ENCODE data around the gene CCDC196. TPM values are rescaled to one million over a fixed set of nuclear protein-coding genes. Genes with fewer than 3 reads are reported as not detected.

CCDC196 gene
- total RNA-seq, 2 experiments from 2014 or later = not detected

- H3K27ac ChIP-seq (ENCODE audit: low read depth, low read length, poor library complexity, severe bottlenecking) = no peak overlapping the region
- CTCF ChIA-PET (ENCODE audit: unreplicated experiment) = no interaction called here
- H3K36me3 ChIP-seq (ENCODE audit: insufficient read depth, low read length) = no peaks in the 10 kb centered on the region
- no peaks in the 10 kb centered on the region for H3K4me1 ChIP-seq (ENCODE audit: insufficient read depth, low read length, poor library complexity, severe bottlenecking)
- H3K9me2 ChIP-seq (ENCODE audit: insufficient read depth, low read length) = no peaks in the 10 kb centered on the region
- TF ChIP-seq EZH2phosphoT487 (IDR thresholded peaks at IDR 0.05; ENCODE audit: borderline replicate concordance, low read depth, low read length) (no peak), CTCF (conservative IDR thresholded peaks at IDR 0.05; ENCODE audit: low read length) (no peak)
- POLR2A ChIA-PET = no interaction called here
- no peak for DNase-seq (ENCODE audit: low spot score)
- no peaks in the 10 kb centered on the region for H3K79me2 ChIP-seq (ENCODE audit: insufficient read depth, low read depth, low read length)
- no peaks in the 10 kb centered on the region for H4K20me1 ChIP-seq (ENCODE audit: insufficient read depth, low read length)
- no peaks in the 10 kb centered on the region for H3K9me3 ChIP-seq (ENCODE audit: low read length)
- intact Hi-C loops (cut with micrococcal nuclease; ENCODE audit: unreplicated experiment) = no loop called here
- no TSS peak for BruUV-seq (replicated peaks)
- no peak overlapping the region for H2AFZ ChIP-seq (ENCODE audit: low read length)
- H3K4me3 ChIP-seq (ENCODE audit: low read depth, low read length, poor library complexity, severe bottlenecking) = no peak overlapping the region
- H3K4me2 ChIP-seq (ENCODE audit: low read length) = no peak overlapping the region
These were observed 26.6 kb upstream of the CCDC196 start for GRCh38 chr14:66459603-66460002.

- BruUV-seq (replicated peaks) = no TSS peak
These were observed 21.9 kb upstream of the CCDC196 start for GRCh38 chr14:66464261-66464660.

More at GRCh38 chr14:66464261-66464660, 21.9 kb upstream of the CCDC196 start:
- no peaks in the 10 kb centered on the region for H4K20me1 ChIP-seq (ENCODE audit: insufficient read depth, low read length)
- ChIA-PET CTCF (ENCODE audit: unreplicated experiment) (no interaction called here), POLR2A (no interaction called here)
- no peak overlapping the region for H3K4me2 ChIP-seq (ENCODE audit: low read length)
- no peaks in the 10 kb centered on the region for H3K4me1 ChIP-seq (ENCODE audit: insufficient read depth, low read length, poor library complexity, severe bottlenecking)
- DNase-seq (ENCODE audit: low spot score) = no peak
- H3K27ac ChIP-seq (ENCODE audit: low read depth, low read length, poor library complexity, severe bottlenecking) = no peak overlapping the region
- H2AFZ ChIP-seq (ENCODE audit: low read length) = no peak overlapping the region
- H3K79me2 ChIP-seq (ENCODE audit: insufficient read depth, low read depth, low read length) = no peaks in the 10 kb centered on the region
- H3K9me3 ChIP-seq (ENCODE audit: low read length) = peaks cover 6% of the 10 kb centered on the region; the same call in 1 of the 2 replicates
- no peaks in the 10 kb centered on the region for H3K9me2 ChIP-seq (ENCODE audit: insufficient read depth, low read length)
- TF ChIP-seq CTCF (conservative IDR thresholded peaks at IDR 0.05; ENCODE audit: low read length) = no peak
- TF ChIP-seq EZH2phosphoT487 (IDR thresholded peaks at IDR 0.05; ENCODE audit: borderline replicate concordance, low read depth, low read length) = no peak
- no peaks in the 10 kb centered on the region for H3K36me3 ChIP-seq (ENCODE audit: insufficient read depth, low read length)
- intact Hi-C loops (cut with micrococcal nuclease; ENCODE audit: unreplicated experiment) = no loop called here
- no peak overlapping the region for H3K4me3 ChIP-seq (ENCODE audit: low read depth, low read length, poor library complexity, severe bottlenecking)
